K562 (cell line): Measurements from ENCODE around the gene RPL22. TPM values are rescaled to one million over a fixed set of nuclear protein-coding genes. Genes with fewer than 3 reads are reported as not detected.

ENCODE experiments used
- ATAC-seq: fragments of 200-7000 bp; cut with Tn5 transposase; 3 replicates; pipeline ENCODE4 v1.9.1; 2020; ENCODE audit warnings: moderate library complexity
- BruUV-seq: library from RNA; stranded (reverse); fragments of 400-500 nt; replicated peaks from 2 replicates; lab custom pipeline; 2021; lab: Mats Ljungman, UMichigan
- CTCF ChIA-PET: fragments of 300-600 bp; formaldehyde crosslinking; extraction: SDS; loops from one replicate; lab custom pipeline; 2021; ENCODE audit warnings: low intra/inter-chr PET ratio; lab: Yijun Ruan, JAX
- POLR2A ChIA-PET: fragments of 300-600, 350-650 bp; sonication (Branson Sonifier 250); formaldehyde crosslinking; extraction: SDS; loops from one replicate; lab custom pipeline; 2021; ENCODE audit warnings: antibody characterized with exemption, inconsistent platforms; lab: Yijun Ruan, JAX
- DNase-seq, 4 experiments: peaks; one replicate each; pipeline versions ENCODE4 v3.0.0 to v3.0.0-alpha.2; 2011 to 2018; ENCODE audit warnings: low spot score in 3 of 4, mixed read lengths in 3 of 4; ENCODE audit errors: extremely low read depth in 1 of 4
- FAIRE-seq: peaks from 2 replicates; lab custom pipeline; 2011; peaks lifted over from hg19 to GRCh38; lab: Jason Lieb, UNC
- H2AFZ ChIP-seq: 2 replicates; pipeline ENCODE4 v1.6.0; 2011; ENCODE audit warnings: low read depth, low read length, control low read depth, inconsistent platforms
- H3K27ac ChIP-seq: fragments of 200-600 bp; 3 replicates; pipeline ENCODE4 v1.8.0; 2011; ENCODE audit warnings: low read depth, mild to moderate bottlenecking, control low read depth, inconsistent platforms, low read length, moderate library complexity, mixed read lengths; ENCODE audit errors: extremely low read depth
- H3K27me3 ChIP-seq, 2 experiments: fragments of 300-600 bp in 1 of 2; 2 replicates in 1 of 2; 3 replicates in 1 of 2; pipeline versions ENCODE4 v1.6.0 to v1.8.0; 2011; ENCODE audit warnings: inconsistent platforms in 2 of 2, low read length in 2 of 2, mild to moderate bottlenecking in 1 of 2, mixed read lengths in 1 of 2, moderate library complexity in 1 of 2; ENCODE audit not compliant: control insufficient read depth in 2 of 2, insufficient read depth in 2 of 2
- H3K36me3 ChIP-seq: fragments of 300-600 bp; 3 replicates; pipeline ENCODE4 v1.8.0; 2011; ENCODE audit warnings: mild to moderate bottlenecking, low read length, inconsistent platforms; ENCODE audit not compliant: control insufficient read depth, insufficient read depth
- H3K4me1 ChIP-seq, 2 experiments: fragments of 200-600 bp in 1 of 2; replicated peaks in 1 of 2; 2 replicates in 1 of 2; 3 replicates in 1 of 2; pipeline versions ENCODE4 v1.5.1 to v1.8.0; 2011; ENCODE audit warnings: inconsistent platforms in 2 of 2, low read length in 2 of 2, mild to moderate bottlenecking in 1 of 2, mixed read lengths in 1 of 2, moderate library complexity in 1 of 2; ENCODE audit not compliant: control insufficient read depth in 2 of 2, insufficient read depth in 2 of 2
- H3K4me2 ChIP-seq: 2 replicates; pipeline ENCODE4 v1.6.1; 2011; ENCODE audit warnings: low read length, control low read depth, inconsistent platforms, mixed read lengths; ENCODE audit not compliant: insufficient read depth
- H3K4me3 ChIP-seq: fragments of 200-600 bp; sonication (generic), shearing (Covaris generic); 2 replicates; pipeline ENCODE4 v1.5.1; 2016; ENCODE audit warnings: control low read depth, inconsistent platforms
- H3K79me2 ChIP-seq: fragments of 200-600 bp; 3 replicates; pipeline ENCODE4 v1.8.0; 2011; ENCODE audit warnings: low read length, inconsistent platforms; ENCODE audit not compliant: control insufficient read depth, insufficient read depth
- H3K9ac ChIP-seq, 2 experiments: 2 replicates each; pipeline versions ENCODE4 v1.6.0 to v1.6.1; 2011; ENCODE audit warnings: low read depth in 2 of 2, low read length in 2 of 2, control low read depth in 1 of 2, inconsistent platforms in 1 of 2, mild to moderate bottlenecking in 1 of 2, mixed read lengths in 1 of 2; ENCODE audit not compliant: insufficient read depth in 1 of 2
- H3K9me1 ChIP-seq: one replicate; pipeline ENCODE4 v1.6.0; 2011; ENCODE audit warnings: inconsistent platforms, mild to moderate bottlenecking, low read length, moderate library complexity; ENCODE audit not compliant: control insufficient read depth, insufficient read depth
- H3K9me3 ChIP-seq: replicated peaks from 2 replicates; pipeline ENCODE4 v1.5.1; 2011; ENCODE audit warnings: low read depth, low read length, inconsistent platforms; ENCODE audit not compliant: control insufficient read depth, insufficient read depth
- H4K20me1 ChIP-seq: replicated peaks from 2 replicates; pipeline ENCODE4 v1.6.1; 2011; ENCODE audit warnings: low read length, inconsistent platforms, mixed read lengths; ENCODE audit not compliant: control insufficient read depth, insufficient read depth
- ARID3A ChIP-seq: IDR thresholded peaks from 2 replicates; pipeline ENCODE4 v1.6.1; 2012; ENCODE audit warnings: low read depth, low read length, improper control_type of control experiment, borderline replicate concordance
- E2F5 ChIP-seq: sonication (generic); formaldehyde crosslinking; IDR thresholded peaks from 2 replicates; pipeline ENCODE4 v1.8.0; 2022; ENCODE audit warnings: mild to moderate bottlenecking, missing genetic modification reagents
- RAD21 ChIP-seq, 2 experiments: fragments of 250-450 bp in 1 of 2; fragments of 450-650 bp in 1 of 2; sonication (Bioruptor Pico) in 1 of 2; formaldehyde crosslinking in 1 of 2; IDR thresholded peaks in 1 of 2; conservative IDR thresholded peaks in 1 of 2; 2 replicates each; pipeline versions ENCODE4 v1.4.0 to v1.8.0; 2020 to 2022; ENCODE audit warnings: mild to moderate bottlenecking in 2 of 2, moderate library complexity in 1 of 2
- ZBTB7A ChIP-seq: IDR thresholded peaks from 2 replicates; pipeline ENCODE4 v1.6.1; 2011; ENCODE audit warnings: low read depth, mild to moderate bottlenecking, low read length, moderate library complexity, borderline replicate concordance; ENCODE audit not compliant: control insufficient read depth
- ZNF407 ChIP-seq: fragments of 450-650 bp; IDR thresholded peaks from 2 replicates; pipeline ENCODE4 v1.6.1; 2016; ENCODE audit warnings: low read depth
- ZNF740 ChIP-seq, 3 experiments: fragments of 200-800 bp in 1 of 3; sonication (Bioruptor generic) in 1 of 3; sonication (generic) in 1 of 3; formaldehyde crosslinking in 1 of 3; IDR thresholded peaks; 2 replicates each; pipeline versions ENCODE4 v1.6.1 to v1.8.0; 2016 to 2022; ENCODE audit warnings: mild to moderate bottlenecking in 2 of 3, missing compliant biosample characterization in 2 of 3, missing genetic modification characterization in 2 of 3, missing genetic modification reagents in 1 of 3
- WGBS: fragments of 100-300 bp; shearing (Covaris generic); methylation state at CpG from one replicate; pipeline ENCODE4 v1.1.6; 2016; ENCODE audit warnings: low coverage, mixed read lengths; ENCODE audit not compliant: insufficient coverage; ENCODE audit errors: missing lambda C conversion rate; 5-methylcytosine and 5-hydroxymethylcytosine counted together
- in situ Hi-C: fragments of 300-500 bp; cut with MboI; formaldehyde crosslinking; loops from 4 replicates; pipeline ENCODE4 v1.15.0; 2018; ENCODE audit warnings: inconsistent platforms, mixed read lengths
- intact Hi-C: fragments of 100-400 bp; cut with micrococcal nuclease; formaldehyde crosslinking; loops from 2 replicates; pipeline ENCODE4 v1.14.2; 2022
- polyA plus RNA-seq, 8 experiments: library from polyadenylated mRNA; depleted of rRNA in 4 of 8; stranded (reverse) in 5 of 8; unstranded in 3 of 8; fragments of >200 nt; fragmentation: Nextera tagmentation in 2 of 8; fragmentation: Illumina TruSeq in 1 of 8; extraction: Ambion mirVana in 2 of 8; extraction: Trizol in 1 of 8; gene quantifications; 2 replicates each; pipeline versions ENCODE4 v1.2.1 to v1.2.3, GENCODE V29; 2011 to 2014; ENCODE audit warnings: inconsistent platforms in 1 of 8, missing spikeins in 1 of 8
- total RNA-seq, 7 experiments: library from RNA; depleted of rRNA in 6 of 7; stranded (reverse); fragments of >200 nt in 6 of 7; fragmentation: Illumina TruSeq in 2 of 7; extraction: Trizol in 2 of 7; gene quantifications; 2 replicates each; pipeline versions ENCODE4 v1.2.1 to v1.2.3, GENCODE V29; 2011 to 2021; ENCODE audit warnings: low replicate concordance in 1 of 7

Gene RPL22
- total and polyA plus RNA-seq, 9 of the 15 experiments (the other 6 are each of a cell fraction or from before 2014, with no cell fraction given) = 467 to 1,165 (median 607) TPM

GRCh38 chr1:6171548-6172124, 27.8 kb downstream of the RPL22 start:
- CTCF ChIA-PET = interaction anchor here (0.5 to 0.6 kb wide), 2 partner anchors 17 to 63 kb away, joined by 3 read pairs; no protein-coding TSS in a partner anchor
- H3K27me3 ChIP-seq = peaks cover 24 to 54% of the 10 kb centered on the region in 2 experiments
- peak in 1 of 2 experiments; percentile 56; a peak in 2 of 4 replicates for TF ChIP-seq RAD21 (CRISPR knock-in tag; conservative IDR thresholded peaks at IDR 0.05 in 1 of 2, IDR thresholded peaks at IDR 0.05 in 1 of 2)
- TF ChIP-seq ZNF407 = no peak
- no peak for TF ChIP-seq E2F5
- TF ChIP-seq ARID3A = no peak
- TF ChIP-seq ZNF740 (CRISPR knock-in tag; IDR thresholded peaks at IDR 0.05) = peak; percentile 83
- TF ChIP-seq ZNF740 (tag; IDR thresholded peaks at IDR 0.05) = no peak
- peak; percentile 36; the same call in 1 of the 2 replicates for TF ChIP-seq ZBTB7A

More at GRCh38 chr1:6171548-6172124, 27.8 kb downstream of the RPL22 start:
- Histone ChIP-seq H3K9me1 (no peaks in the 10 kb centered on the region), H3K9ac (peak overlapping the region in 1 of 2 experiments; percentile 61; a peak in 1 of 4 replicates), H2AFZ (no peak overlapping the region), H3K79me2 (no peaks in the 10 kb centered on the region), H3K4me1 (peaks cover 0 to 33% of the 10 kb centered on the region in 2 experiments; a peak in 2 of 5 replicates), H3K27ac (no peak overlapping the region), H3K4me2 (no peak overlapping the region), H3K4me3 (no peak overlapping the region), H3K9me3 (no peaks in the 10 kb centered on the region), H4K20me1 (peaks cover 40% of the 10 kb centered on the region), H3K36me3 (no peaks in the 10 kb centered on the region)
- intact Hi-C loops (no loop called here), in situ Hi-C loops (no loop called here)
- BruUV-seq = no TSS peak
- peak in 3 of 4 experiments; percentile 33 to 51 (median 48) for DNase-seq
- peak; percentile 81 for ATAC-seq
- peak; percentile 23 for FAIRE-seq
- POLR2A ChIA-PET = interaction anchor here (0.6 to 1.3 kb wide), 3 partner anchors 11 to 106 kb away, joined by 3 to 5 read pairs (median 3); no protein-coding TSS in a partner anchor
- 12% methylated on average over 10 of the region's 10 CpGs for WGBS
